Measurements from ENCODE around the gene ADGRV1.

DNA sequence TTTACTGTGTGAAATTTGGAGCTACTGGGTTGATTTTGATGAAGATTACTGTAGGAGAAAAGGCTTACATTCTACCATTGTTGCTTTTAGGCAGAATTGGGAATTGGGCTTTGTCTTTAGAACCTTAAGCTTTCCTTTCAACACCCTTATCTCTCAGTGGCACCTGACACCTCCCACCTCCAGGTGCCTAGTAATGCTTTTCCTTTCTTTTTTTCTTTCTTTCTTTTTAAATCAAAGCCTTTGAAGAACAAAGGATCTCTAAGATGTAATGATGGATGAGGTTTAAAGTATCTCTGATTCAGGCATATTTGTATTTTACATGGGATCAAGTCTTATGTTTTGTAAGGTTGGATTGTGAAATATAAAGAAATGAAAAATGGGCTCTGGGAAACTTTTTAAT, 2.9 kb upstream of the ADGRV1 start:
- TF ChIP-seq, protein P1, sequence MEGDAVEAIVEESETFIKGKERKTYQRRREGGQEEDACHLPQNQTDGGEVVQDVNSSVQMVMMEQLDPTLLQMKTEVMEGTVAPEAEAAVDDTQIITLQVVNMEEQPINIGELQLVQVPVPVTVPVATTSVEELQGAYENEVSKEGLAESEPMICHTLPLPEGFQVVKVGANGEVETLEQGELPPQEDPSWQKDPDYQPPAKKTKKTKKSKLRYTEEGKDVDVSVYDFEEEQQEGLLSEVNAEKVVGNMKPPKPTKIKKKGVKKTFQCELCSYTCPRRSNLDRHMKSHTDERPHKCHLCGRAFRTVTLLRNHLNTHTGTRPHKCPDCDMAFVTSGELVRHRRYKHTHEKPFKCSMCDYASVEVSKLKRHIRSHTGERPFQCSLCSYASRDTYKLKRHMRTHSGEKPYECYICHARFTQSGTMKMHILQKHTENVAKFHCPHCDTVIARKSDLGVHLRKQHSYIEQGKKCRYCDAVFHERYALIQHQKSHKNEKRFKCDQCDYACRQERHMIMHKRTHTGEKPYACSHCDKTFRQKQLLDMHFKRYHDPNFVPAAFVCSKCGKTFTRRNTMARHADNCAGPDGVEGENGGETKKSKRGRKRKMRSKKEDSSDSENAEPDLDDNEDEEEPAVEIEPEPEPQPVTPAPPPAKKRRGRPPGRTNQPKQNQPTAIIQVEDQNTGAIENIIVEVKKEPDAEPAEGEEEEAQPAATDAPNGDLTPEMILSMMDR (IDR thresholded peaks at IDR 0.05; ENCODE audit: poor library complexity, severe bottlenecking), result no peak
- no peak for TF ChIP-seq POLR2AphosphoS5 (IDR thresholded peaks at IDR 0.05)
- no peak for TF ChIP-seq RAD21 (conservative IDR thresholded peaks at IDR 0.05)
- TF ChIP-seq, protein P2, sequence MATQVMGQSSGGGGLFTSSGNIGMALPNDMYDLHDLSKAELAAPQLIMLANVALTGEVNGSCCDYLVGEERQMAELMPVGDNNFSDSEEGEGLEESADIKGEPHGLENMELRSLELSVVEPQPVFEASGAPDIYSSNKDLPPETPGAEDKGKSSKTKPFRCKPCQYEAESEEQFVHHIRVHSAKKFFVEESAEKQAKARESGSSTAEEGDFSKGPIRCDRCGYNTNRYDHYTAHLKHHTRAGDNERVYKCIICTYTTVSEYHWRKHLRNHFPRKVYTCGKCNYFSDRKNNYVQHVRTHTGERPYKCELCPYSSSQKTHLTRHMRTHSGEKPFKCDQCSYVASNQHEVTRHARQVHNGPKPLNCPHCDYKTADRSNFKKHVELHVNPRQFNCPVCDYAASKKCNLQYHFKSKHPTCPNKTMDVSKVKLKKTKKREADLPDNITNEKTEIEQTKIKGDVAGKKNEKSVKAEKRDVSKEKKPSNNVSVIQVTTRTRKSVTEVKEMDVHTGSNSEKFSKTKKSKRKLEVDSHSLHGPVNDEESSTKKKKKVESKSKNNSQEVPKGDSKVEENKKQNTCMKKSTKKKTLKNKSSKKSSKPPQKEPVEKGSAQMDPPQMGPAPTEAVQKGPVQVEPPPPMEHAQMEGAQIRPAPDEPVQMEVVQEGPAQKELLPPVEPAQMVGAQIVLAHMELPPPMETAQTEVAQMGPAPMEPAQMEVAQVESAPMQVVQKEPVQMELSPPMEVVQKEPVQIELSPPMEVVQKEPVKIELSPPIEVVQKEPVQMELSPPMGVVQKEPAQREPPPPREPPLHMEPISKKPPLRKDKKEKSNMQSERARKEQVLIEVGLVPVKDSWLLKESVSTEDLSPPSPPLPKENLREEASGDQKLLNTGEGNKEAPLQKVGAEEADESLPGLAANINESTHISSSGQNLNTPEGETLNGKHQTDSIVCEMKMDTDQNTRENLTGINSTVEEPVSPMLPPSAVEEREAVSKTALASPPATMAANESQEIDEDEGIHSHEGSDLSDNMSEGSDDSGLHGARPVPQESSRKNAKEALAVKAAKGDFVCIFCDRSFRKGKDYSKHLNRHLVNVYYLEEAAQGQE (IDR thresholded peaks at IDR 0.05; ENCODE audit: borderline replicate concordance), result no peak
- TF ChIP-seq MXI1 (conservative IDR thresholded peaks at IDR 0.05; ENCODE audit: poor library complexity, severe bottlenecking), result no peak
- TF ChIP-seq EZH2 (IDR thresholded peaks at IDR 0.05; ENCODE audit: borderline replicate concordance, insufficient read depth, low read length, poor library complexity, severe bottlenecking), result no peak
- no peak for TF ChIP-seq EP300 (conservative IDR thresholded peaks at IDR 0.05; ENCODE audit: poor library complexity, severe bottlenecking)

Measured in neural cell (in vitro differentiated cells).